Glomerular endothelial cell (primary cell): ENCODE results near the gene COL4A1. TPM values are rescaled to one million over a fixed set of nuclear protein-coding genes. Genes with fewer than 3 reads are reported as not detected.

ENCODE experiments used
- DNase-seq: peaks from one replicate; pipeline ENCODE4 v3.0.0-alpha.2; 2011; ENCODE audit warnings: low read depth, low spot score; ENCODE audit errors: extremely low read depth
- total RNA-seq: library from RNA; depleted of rRNA; stranded (reverse); fragments of >200 nt; gene quantifications from 2 replicates; pipeline ENCODE4 v1.2.3, GENCODE V29; 2015

COL4A1 gene
- total RNA-seq, 1 donor from 2014 or later: 4,558 TPM

- DNase-seq: no peak
Observed at GRCh38 chr13:110179116-110179856, 127.7 kb downstream of the COL4A1 start.

DNA sequence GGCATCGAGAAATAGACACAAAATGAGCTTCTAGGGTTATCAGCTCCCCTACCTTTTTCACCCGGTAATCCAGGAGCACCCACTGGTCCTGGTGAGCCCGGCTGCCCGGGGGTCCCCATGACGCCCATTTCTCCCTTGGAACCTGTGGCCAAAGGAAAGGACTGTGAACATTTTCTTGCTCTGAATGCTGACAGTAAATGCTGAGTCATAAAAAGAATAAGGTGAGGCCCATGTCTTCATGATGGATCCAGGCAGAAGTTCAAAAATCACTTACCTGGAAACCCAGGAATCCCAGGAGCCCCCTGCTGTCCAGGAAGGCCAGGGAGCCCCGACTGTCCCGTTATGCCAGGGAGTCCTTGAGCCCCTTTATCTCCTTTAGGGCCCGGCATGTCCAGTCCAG, 129.2 kb downstream of the COL4A1 start:
- DNase-seq: no peak

DNA sequence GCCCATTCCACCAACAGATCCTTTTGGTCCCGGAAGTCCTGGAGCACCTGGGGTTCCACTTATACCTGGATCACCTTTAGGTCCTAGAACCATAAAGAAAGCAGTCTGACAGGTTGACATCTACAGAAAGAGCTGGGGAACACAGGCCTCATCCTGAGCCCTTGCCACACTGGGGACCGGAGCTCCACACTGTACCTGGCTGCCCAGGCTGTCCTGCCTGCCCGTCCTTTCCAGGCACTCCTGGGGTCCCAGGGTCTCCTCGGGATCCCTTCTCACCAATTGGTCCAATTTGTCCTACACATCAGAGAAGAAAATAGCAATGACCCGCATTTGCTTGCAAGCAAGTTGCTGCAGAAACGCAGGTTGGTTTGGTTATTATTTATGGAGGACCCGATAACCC, 130.5 kb downstream of the COL4A1 start:
- DNase-seq: no peak

GRCh38 chr13:110173247-110173818, 133.6 kb downstream of the COL4A1 start:
- no peak for DNase-seq

- DNase-seq: no peak
Observed at GRCh38 chr13:110170882-110171281, 136.1 kb downstream of the COL4A1 start.

DNA sequence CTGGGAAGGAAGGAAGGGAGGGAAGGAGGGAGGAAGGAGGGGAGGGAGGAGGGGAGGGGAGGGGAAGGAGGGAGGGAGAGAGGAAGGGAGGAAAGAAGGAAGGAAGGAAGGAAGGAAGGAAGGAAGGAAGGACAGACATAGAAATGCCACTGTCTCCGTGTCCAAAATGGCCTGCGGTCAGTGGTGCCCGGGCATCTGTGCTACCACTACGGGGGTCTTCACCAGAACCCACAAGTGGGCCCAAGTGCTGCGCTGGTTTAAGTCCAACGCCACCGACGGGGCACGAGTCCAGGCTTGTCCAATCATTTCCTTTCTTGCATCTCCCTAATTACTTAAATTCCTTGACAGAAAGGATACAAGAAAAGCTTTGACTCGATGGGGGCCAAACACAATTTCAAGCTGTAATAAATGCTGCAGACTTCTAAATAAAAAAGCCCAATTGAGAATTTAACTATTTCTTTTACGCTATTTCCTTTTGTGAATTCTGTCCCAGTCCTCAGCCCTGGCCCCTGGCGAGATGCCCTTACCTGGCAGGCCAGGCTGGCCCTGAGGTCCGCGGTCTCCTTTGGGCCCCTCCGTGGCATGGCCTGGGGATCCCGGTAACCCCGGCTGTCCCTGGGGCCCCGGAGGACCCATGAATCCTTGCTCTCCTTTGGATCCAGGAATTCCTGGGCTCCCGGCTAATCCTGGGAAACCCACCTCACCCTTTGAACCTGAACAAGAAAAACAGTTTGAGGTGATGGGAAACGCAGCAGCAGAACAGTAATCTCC, 136.8 kb downstream of the COL4A1 start:
- no peak for DNase-seq

- DNase-seq: no peak
Observed at GRCh38 chr13:110168999-110169933, 137.7 kb downstream of the COL4A1 start.

- DNase-seq: no peak
Observed at GRCh38 chr13:110166598-110166997, 140.4 kb downstream of the COL4A1 start.

GRCh38 chr13:110164706-110165105, 142.3 kb downstream of the COL4A1 start:
- no peak for DNase-seq

GRCh38 chr13:110162866-110163658, 143.9 kb downstream of the COL4A1 start:
- DNase-seq: no peak

DNA sequence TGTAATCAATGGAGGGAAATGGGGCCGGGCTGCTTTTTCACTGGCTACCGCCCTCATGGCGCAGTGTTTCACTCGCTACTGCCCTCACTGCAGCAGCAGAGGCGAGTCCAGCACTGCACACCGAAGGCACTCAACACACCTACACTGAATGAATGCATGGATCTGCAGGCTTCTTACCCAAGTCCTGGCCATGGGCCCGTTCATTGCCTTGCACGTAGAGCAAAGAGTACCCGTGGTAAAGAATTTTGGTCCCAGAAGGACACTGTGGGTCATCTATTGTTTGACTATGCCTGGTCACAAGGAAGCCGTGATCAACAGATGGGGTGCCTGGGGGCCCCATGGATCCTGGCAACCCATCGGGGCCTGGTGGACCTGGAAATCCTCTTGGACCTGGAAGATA, 144.9 kb downstream of the COL4A1 start:
- no peak for DNase-seq

DNA sequence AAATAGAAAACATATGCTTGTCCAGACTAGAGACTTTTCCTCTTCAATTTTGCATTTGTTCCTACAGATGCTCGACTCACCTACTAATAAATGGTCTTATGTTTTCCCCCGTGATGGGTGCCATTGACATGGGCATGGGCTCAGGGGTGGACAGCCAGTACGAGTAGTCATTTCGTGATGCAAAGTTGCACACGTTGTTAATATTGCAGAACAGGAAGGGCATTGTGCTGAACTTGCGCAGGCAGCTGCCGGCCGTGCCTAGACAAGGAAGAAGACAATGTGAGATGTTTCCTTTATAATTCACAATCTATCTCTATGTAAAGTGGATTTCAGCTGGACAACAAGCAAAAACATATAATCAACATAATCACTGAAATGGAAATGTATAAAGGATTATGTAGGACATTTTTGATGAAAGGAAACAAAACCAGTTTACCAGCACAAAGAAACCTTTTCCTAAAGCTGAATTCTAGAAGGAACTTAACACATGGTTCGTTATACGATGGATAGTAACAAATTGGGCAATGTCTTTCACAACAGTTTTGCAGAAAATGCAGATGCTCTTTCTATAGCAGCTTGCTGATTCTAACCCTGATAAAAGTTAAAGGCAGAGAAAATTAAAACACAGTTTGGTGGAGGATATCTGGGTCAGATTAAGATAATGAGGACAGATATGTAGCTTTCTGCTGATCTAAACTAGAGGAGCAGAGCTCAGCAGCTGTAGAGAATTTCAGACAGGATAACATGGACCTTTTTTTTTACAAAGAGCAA, 145.7 kb downstream of the COL4A1 start:
- no peak for DNase-seq

- no peak for DNase-seq
Observed at GRCh38 chr13:110158226-110158625, 148.7 kb downstream of the COL4A1 start.

GRCh38 chr13:110157718-110158117, 149.2 kb downstream of the COL4A1 start:
- DNase-seq: no peak

DNA sequence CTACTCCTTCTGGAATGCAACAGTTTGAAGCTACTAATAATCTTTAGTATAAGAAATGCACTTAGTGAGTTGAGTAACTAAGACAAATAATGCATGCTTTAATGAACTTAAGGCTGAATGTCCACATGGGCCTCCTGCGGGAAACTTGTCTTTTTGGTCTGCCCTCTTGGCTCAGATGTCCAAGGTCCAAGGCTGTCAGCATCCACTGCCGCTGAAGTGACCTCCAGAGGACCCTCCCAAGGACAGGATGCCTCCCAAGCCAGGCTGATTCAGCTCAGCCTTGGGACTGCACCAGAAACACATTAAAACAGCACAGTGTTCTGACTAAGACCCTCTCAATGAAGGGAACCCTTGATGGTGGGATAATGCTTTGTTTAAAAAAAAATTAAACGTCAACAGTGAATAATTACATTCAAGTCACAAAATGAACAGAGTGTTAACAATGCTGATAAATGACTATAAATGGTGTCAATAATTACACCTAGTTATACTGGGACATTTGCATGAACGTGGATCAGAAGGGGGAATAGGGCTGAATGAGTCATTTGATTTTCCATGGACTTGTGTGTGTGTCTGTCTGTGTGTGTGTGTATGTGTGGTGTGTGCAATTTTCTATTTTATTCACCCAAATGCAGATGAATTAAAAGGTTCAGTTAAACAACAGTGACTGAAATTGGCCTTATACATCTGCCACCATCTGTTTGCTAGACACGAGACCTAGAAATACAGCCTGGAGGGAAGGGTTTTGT, 150.5 kb downstream of the COL4A1 start:
- no peak for DNase-seq

DNA sequence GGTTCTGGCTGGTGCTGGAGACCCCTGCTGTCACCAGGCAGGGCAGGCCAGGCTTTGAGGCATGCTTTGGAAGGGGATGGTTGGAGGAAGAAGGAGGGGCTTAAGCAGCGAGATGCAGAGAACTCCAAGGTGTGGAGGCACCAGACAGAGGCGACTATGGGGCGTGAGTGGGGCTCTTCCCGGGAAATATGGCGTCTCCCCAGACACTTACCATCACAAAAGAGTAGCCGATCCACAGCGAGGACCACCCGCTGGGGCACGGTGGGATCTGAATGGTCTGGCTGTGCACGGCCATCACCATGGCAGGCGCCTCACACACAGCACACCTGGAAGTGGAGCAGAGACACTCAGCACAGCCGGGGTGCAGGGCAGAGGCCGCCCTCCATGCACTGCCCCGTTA, 151.9 kb downstream of the COL4A1 start:
- no peak for DNase-seq

DNA sequence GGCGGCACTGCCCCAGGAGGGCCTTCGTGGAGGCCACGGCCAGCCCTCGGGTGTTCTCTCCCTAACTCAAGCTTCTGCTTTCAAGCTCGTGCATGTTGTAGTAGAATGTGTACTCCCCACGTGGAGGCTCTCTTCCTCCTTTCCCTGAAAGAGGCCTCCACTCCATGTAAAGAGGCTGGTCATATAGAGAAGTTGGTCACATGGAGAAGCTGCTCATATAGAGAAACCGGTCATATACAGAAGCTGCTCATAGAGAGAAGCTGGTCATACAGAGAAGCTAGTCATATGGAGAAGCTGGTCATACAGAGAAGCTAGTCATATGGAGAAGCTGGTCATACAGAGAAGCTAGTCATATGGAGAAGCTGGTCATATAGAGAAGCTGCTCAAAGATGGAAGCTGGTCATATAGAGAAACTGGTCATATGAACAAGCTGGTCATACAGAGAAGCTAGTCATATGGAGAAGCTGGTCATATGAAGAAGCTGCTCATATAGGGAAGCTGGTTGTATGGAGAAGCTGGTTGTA, 152.5 kb downstream of the COL4A1 start:
- no peak for DNase-seq

- DNase-seq: no peak
Observed at GRCh38 chr13:110152351-110152750, 154.6 kb downstream of the COL4A1 start.
